Skeletal muscle tissue (tissue), 4 donors: ENCODE results near the gene ARHGAP15. TPM values are rescaled to one million over a fixed set of nuclear protein-coding genes. Genes with fewer than 3 reads are reported as not detected.

Experiments used
- H3K27ac ChIP-seq: one replicate; pipeline ENCODE4 v1.7.0; 2013; ENCODE audit warnings: mild to moderate bottlenecking, low read depth, low read length, inconsistent platforms
- H3K27me3 ChIP-seq, 3 donors: one replicate each; pipeline ENCODE4 v1.7.0; 2013; ENCODE audit warnings: low read length in 3 of 3; ENCODE audit not compliant: control insufficient read depth in 3 of 3, insufficient read depth in 3 of 3
- H3K36me3 ChIP-seq, 3 donors: one replicate each; pipeline ENCODE4 v1.7.0; 2013; ENCODE audit warnings: low read length in 3 of 3; ENCODE audit not compliant: control insufficient read depth in 3 of 3, insufficient read depth in 3 of 3
- H3K4me1 ChIP-seq, 3 donors: one replicate each; pipeline ENCODE4 v1.7.0; 2013; ENCODE audit warnings: low read length in 3 of 3, mild to moderate bottlenecking in 3 of 3; ENCODE audit not compliant: control insufficient read depth in 3 of 3, insufficient read depth in 3 of 3
- H3K4me3 ChIP-seq, 3 donors: one replicate each; pipeline ENCODE4 v1.7.0; 2013; ENCODE audit warnings: low read length in 3 of 3
- H3K9ac ChIP-seq, 3 donors: one replicate each; pipeline ENCODE4 v1.7.0; 2013; ENCODE audit warnings: low read length in 3 of 3, mild to moderate bottlenecking in 3 of 3, moderate library complexity in 2 of 3, low read depth in 1 of 3
- H3K9me3 ChIP-seq, 3 donors: one replicate each; pipeline ENCODE4 v1.7.0; 2013; ENCODE audit warnings: low read length in 3 of 3; ENCODE audit not compliant: control insufficient read depth in 3 of 3
- total RNA-seq: library from RNA; depleted of rRNA; stranded (reverse); fragments of >200 nt; gene quantifications from one replicate; pipeline ENCODE4 v1.2.3, GENCODE V29; 2014
- donor health status: Osteomylitis.

The ARHGAP15 gene
- total RNA-seq, 1 donor from 2014 or later: 33.9 TPM

GRCh38 chr2:143255899-143256298, 126.7 kb downstream of the ARHGAP15 start:
- no peaks in the 10 kb centered on the region for H3K36me3 ChIP-seq
- H3K9me3 ChIP-seq: no peaks in the 10 kb centered on the region
- no peaks in the 10 kb centered on the region for H3K4me1 ChIP-seq
- no peaks in the 10 kb centered on the region for H3K27me3 ChIP-seq
- no peak overlapping the region for H3K9ac ChIP-seq
- no peak overlapping the region for H3K27ac ChIP-seq
- H3K4me3 ChIP-seq: no peak overlapping the region

- H3K4me1 ChIP-seq: no peaks in the 10 kb centered on the region
- no peaks in the 10 kb centered on the region for H3K36me3 ChIP-seq
Observed at GRCh38 chr2:143258126-143258892, 129.1 kb downstream of the ARHGAP15 start.

DNA sequence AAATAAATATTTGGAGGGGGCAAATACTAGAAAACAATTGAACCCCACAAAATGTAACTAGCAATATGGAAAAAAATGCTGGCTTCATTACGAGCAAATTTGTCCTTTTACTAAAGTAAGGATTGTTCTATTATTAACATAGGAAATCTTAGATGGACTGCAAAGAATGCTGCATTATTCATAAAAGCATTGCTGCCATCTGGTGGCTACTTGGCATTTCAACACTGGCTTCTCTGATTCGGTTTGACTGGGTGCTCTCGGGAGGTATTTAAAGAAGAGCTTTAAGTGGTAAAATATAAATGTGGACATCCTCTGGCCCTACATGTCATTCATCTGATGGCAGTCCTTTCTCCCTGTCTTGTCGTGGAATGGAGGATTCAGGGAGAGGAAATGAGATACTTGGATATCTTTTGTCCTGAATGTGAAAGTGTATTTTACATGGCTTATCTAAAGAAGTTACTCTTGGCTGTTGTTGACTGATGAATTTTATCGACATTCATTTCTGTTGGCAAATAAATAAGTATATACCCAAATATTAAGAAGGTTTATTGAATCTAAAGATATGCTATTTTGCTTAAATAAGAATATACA, 130.2 kb downstream of the ARHGAP15 start:
- no peaks in the 10 kb centered on the region for H3K36me3 ChIP-seq
- peak overlapping the region; percentile 42 to 54 (median 54) for H3K9ac ChIP-seq
- H3K9me3 ChIP-seq: no peaks in the 10 kb centered on the region
- peak overlapping the region in 1 of 3 donors; percentile 47 for H3K4me3 ChIP-seq
- no peaks in the 10 kb centered on the region for H3K27me3 ChIP-seq
- H3K4me1 ChIP-seq: no peaks in the 10 kb centered on the region
- no peak overlapping the region for H3K27ac ChIP-seq

More at GRCh38 chr2:143258126-143258892, 129.1 kb downstream of the ARHGAP15 start:
- Histone ChIP-seq H3K9ac (no peak overlapping the region), H3K9me3 (no peaks in the 10 kb centered on the region), H3K4me3 (no peak overlapping the region), H3K27me3 (no peaks in the 10 kb centered on the region), H3K27ac (no peak overlapping the region)

DNA sequence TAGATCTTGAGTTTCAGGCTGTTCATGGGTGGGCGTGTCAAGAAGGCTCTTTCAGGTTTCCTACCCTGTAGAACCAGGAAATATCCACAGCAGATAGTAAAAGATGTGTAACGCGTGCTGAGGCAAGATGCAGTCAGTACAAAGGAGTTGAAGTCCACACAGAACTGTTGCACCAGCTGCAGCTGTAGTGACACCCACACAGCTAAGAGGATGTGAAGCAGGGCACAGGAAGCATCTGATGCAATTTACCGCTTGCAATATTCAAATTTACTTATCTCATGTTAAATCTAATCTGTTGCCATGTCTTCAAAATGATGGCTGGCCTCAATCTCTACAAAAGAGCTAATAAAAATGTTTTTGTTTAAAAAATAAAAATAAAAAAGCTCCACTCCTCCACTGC, 132.8 kb downstream of the ARHGAP15 start:
- H3K36me3 ChIP-seq: no peaks in the 10 kb centered on the region
- H3K4me1 ChIP-seq: no peaks in the 10 kb centered on the region
- H3K27ac ChIP-seq: no peak overlapping the region
- no peak overlapping the region for H3K9ac ChIP-seq
- no peaks in the 10 kb centered on the region for H3K9me3 ChIP-seq
- no peak overlapping the region for H3K4me3 ChIP-seq
- H3K27me3 ChIP-seq: no peaks in the 10 kb centered on the region

- H3K9ac ChIP-seq: no peak overlapping the region
- H3K4me1 ChIP-seq: no peaks in the 10 kb centered on the region
- H3K4me3 ChIP-seq: no peak overlapping the region
- H3K27me3 ChIP-seq: no peaks in the 10 kb centered on the region
- H3K9me3 ChIP-seq: no peaks in the 10 kb centered on the region
- H3K27ac ChIP-seq: no peak overlapping the region
- H3K36me3 ChIP-seq: no peaks in the 10 kb centered on the region
Observed at GRCh38 chr2:143262389-143262788, 133.2 kb downstream of the ARHGAP15 start.

GRCh38 chr2:143263066-143263625, 133.9 kb downstream of the ARHGAP15 start:
- Histone ChIP-seq H3K4me3 (no peak overlapping the region), H3K27me3 (no peaks in the 10 kb centered on the region), H3K9ac (no peak overlapping the region), H3K9me3 (no peaks in the 10 kb centered on the region), H3K27ac (no peak overlapping the region), H3K4me1 (no peaks in the 10 kb centered on the region), H3K36me3 (no peaks in the 10 kb centered on the region)

- Histone ChIP-seq H3K27ac (no peak overlapping the region), H3K4me3 (no peak overlapping the region), H3K36me3 (no peaks in the 10 kb centered on the region), H3K27me3 (no peaks in the 10 kb centered on the region), H3K9me3 (no peaks in the 10 kb centered on the region), H3K9ac (no peak overlapping the region), H3K4me1 (no peaks in the 10 kb centered on the region)
Observed at GRCh38 chr2:143264851-143265250, 135.6 kb downstream of the ARHGAP15 start.

DNA sequence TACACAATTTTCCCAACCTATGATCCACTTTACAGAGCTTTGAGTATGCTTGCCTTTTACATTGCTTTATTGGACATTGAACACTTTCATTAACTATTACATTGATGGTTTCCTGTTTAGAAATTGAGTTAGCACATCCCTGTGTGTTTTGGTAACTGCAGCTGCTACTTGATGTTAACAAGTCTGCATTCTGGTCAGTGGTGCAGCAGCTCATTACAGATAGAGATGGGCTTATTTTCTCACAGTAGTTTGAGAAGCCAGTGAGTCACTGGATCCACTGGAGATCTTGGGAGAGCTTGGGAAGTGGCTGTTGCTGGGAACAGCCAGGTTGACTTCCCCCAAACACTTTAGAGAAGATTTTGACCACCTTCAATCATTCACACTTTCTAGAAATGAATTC, 150.5 kb downstream of the ARHGAP15 start:
- Histone ChIP-seq H3K9ac (no peak overlapping the region), H3K27me3 (no peaks in the 10 kb centered on the region), H3K36me3 (no peaks in the 10 kb centered on the region), H3K4me3 (no peak overlapping the region), H3K9me3 (no peaks in the 10 kb centered on the region), H3K27ac (no peak overlapping the region), H3K4me1 (no peaks in the 10 kb centered on the region)

GRCh38 chr2:143280097-143280757, 151.0 kb downstream of the ARHGAP15 start:
- H3K4me1 ChIP-seq: no peaks in the 10 kb centered on the region
- no peaks in the 10 kb centered on the region for H3K36me3 ChIP-seq
- no peaks in the 10 kb centered on the region for H3K27me3 ChIP-seq

DNA sequence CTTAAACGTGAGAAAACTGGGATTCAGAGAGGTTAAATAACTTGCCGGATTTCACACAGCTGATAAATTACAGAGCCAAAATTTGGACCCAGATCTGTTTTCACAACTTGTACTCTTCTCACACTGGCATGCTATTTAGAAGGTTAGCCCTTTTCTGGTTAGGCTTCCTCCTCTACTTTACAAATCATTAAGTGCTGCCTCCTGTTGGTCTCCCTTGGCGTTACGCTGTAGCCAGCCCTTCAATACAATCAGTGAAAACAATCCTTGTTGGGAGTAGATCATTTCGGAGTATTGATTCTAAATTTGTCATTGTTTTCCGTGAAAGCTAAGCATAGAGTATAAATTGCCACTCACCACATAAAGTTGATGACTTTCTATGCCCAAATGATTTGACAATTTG, 153.5 kb downstream of the ARHGAP15 start:
- H3K4me3 ChIP-seq: no peak overlapping the region
- H3K36me3 ChIP-seq: no peaks in the 10 kb centered on the region
- H3K9me3 ChIP-seq: no peaks in the 10 kb centered on the region
- no peak overlapping the region for H3K27ac ChIP-seq
- no peaks in the 10 kb centered on the region for H3K27me3 ChIP-seq
- no peaks in the 10 kb centered on the region for H3K4me1 ChIP-seq
- H3K9ac ChIP-seq: no peak overlapping the region

More at GRCh38 chr2:143280097-143280757, 151.0 kb downstream of the ARHGAP15 start:
- H3K27ac ChIP-seq: no peak overlapping the region
- H3K9ac ChIP-seq: no peak overlapping the region
- H3K4me3 ChIP-seq: no peak overlapping the region
- no peaks in the 10 kb centered on the region for H3K9me3 ChIP-seq
